ENCODE data around the gene BCL6. TPM values are rescaled to one million over a fixed set of nuclear protein-coding genes. Genes with fewer than 3 reads are reported as not detected.

Gene BCL6
- total and polyA plus RNA-seq, 2 of the 8 experiments (the other 6 are each of a cell fraction or from before 2014, with no cell fraction given) = 5.7 to 10.4 TPM

DNA sequence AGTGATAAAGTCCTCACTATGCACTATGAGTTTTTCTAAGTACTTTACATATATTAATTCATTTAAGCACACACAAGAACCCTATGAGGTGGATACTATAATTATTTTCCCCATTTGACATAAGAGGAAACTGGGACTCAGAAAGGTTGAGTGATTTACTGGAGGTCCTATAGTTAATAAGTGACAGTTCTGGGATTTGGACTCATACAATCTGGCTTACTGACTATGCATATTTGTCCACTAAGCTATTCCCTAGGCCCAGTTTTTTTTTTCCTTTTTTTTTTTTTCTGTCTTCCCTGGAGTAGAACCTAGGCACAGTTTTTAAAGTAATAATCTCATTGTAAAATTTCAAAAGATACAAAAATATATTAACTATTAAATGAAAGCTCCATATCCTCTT is 36.6 kb downstream of the BCL6 start:
- no peaks in the 10 kb centered on the region; a peak in 1 of 4 replicates for H3K9me3 ChIP-seq (ENCODE audit: insufficient read depth in 2 of 2, low read depth in 1 of 2, low read length in 1 of 2)
- no peak overlapping the region for H2BK20ac ChIP-seq (ENCODE audit: low read length)
- no peak overlapping the region for H2BK12ac ChIP-seq (ENCODE audit: low read depth, low read length)
- no peaks in the 10 kb centered on the region for H4K20me1 ChIP-seq (replicated peaks in 1 of 2; ENCODE audit: control insufficient read depth in 1 of 2, insufficient read depth in 2 of 2, low read length in 2 of 2)
- no peak overlapping the region for H2AK5ac ChIP-seq (ENCODE audit: low read depth, low read length)
- no peak overlapping the region for H4K8ac ChIP-seq (ENCODE audit: extremely low read depth, insufficient read depth, low read length)
- H2AFZ ChIP-seq (ENCODE audit: low read length) = no peak overlapping the region
- TF ChIP-seq BACH1 (IDR thresholded peaks at IDR 0.05; ENCODE audit: low read length) (no peak), POU5F1 (IDR thresholded peaks at IDR 0.05; ENCODE audit: low read depth, low read length) (no peak), TAF7 (optimal IDR thresholded peaks at IDR 0.05; ENCODE audit: borderline replicate concordance, low read depth, low read length) (no peak), JUN (IDR thresholded peaks at IDR 0.05; ENCODE audit: low read depth, low read length) (no peak), ZNF274 (IDR thresholded peaks at IDR 0.05; ENCODE audit: borderline replicate concordance, extremely low read depth, low read length) (no peak), GABPA (IDR thresholded peaks at IDR 0.05; ENCODE audit: borderline replicate concordance, insufficient read depth, low read length) (no peak), POLR2A (IDR thresholded peaks at IDR 0.05; ENCODE audit: control extremely low read depth in 1 of 2, low read depth in 2 of 2, low read length in 2 of 2) (no peak), RBBP5 (IDR thresholded peaks at IDR 0.05; ENCODE audit: borderline replicate concordance, low read depth, low read length) (no peak), SIRT6 (IDR thresholded peaks at IDR 0.05; ENCODE audit: low read length) (no peak), CHD1 (IDR thresholded peaks at IDR 0.05; ENCODE audit: low read depth, low read length) (no peak)
- H3K14ac ChIP-seq (ENCODE audit: insufficient read length) = no peak overlapping the region
- H3K23ac ChIP-seq (ENCODE audit: insufficient read length) = no peak overlapping the region
- H3K79me1 ChIP-seq (ENCODE audit: low read depth, low read length) = no peaks in the 10 kb centered on the region
- H3K18ac ChIP-seq (ENCODE audit: extremely low read depth, low read length) = no peak overlapping the region
- H3K56ac ChIP-seq (replicated peaks; ENCODE audit: insufficient read length, low read depth, low read length) = no peak overlapping the region
- POLR2A ChIA-PET (ENCODE audit: partially characterized antibody) = interaction anchor here (2.0 kb wide), 1 partner anchor 389 kb away, joined by 5 read pairs; no protein-coding TSS in a partner anchor
- H3K27ac ChIP-seq (ENCODE audit: low read depth, low read length) = no peak overlapping the region
- no peaks in the 10 kb centered on the region for H3K4me1 ChIP-seq (replicated peaks in 1 of 4; ENCODE audit: control insufficient read depth in 3 of 4, insufficient read depth in 4 of 4, low read length in 3 of 4)
- no peaks in the 10 kb centered on the region for H3K27me3 ChIP-seq (replicated peaks in 1 of 4; ENCODE audit: control insufficient read depth in 3 of 4, extremely low read depth in 1 of 4, insufficient read depth in 3 of 4, low read length in 3 of 4)
- no peak overlapping the region for H3K9ac ChIP-seq (replicated peaks in 1 of 4; ENCODE audit: extremely low read depth in 1 of 4, low read depth in 3 of 4, low read length in 3 of 4)
- H2BK15ac ChIP-seq (ENCODE audit: low read length) = no peak overlapping the region
- no peaks in the 10 kb centered on the region for H3K36me3 ChIP-seq (ENCODE audit: control insufficient read depth in 2 of 4, insufficient read depth in 4 of 4, low read length in 3 of 4)
- H4K91ac ChIP-seq (replicated peaks; ENCODE audit: insufficient read length, low read length) = no peak overlapping the region
- FAIRE-seq (no peak), DNase-seq (ENCODE audit: low read depth in 1 of 2, low spot score in 2 of 2) (no peak)
- CTCF ChIA-PET (ENCODE audit: partially characterized antibody) = interaction anchor here (0.6 to 23.0 kb wide), 12 partner anchors 8 to 910 kb away, joined by 3 to 280 read pairs (median 6); no protein-coding TSS in a partner anchor
- 0 out of 2 replicates have a peak, but pooled peaks cover 2% of the 10 kb centered on the region for H3K23me2 ChIP-seq (ENCODE audit: low read depth, low read length)
- no peak overlapping the region for H2BK120ac ChIP-seq (replicated peaks; ENCODE audit: low read depth, low read length)
- H3K79me2 ChIP-seq (ENCODE audit: control insufficient read depth in 1 of 2, insufficient read depth in 2 of 2, low read length in 2 of 2) = no peaks in the 10 kb centered on the region
- H3K4ac ChIP-seq (replicated peaks; ENCODE audit: insufficient read length, low read depth, low read length) = no peak overlapping the region
- H2BK5ac ChIP-seq (ENCODE audit: low read depth, low read length) = no peak overlapping the region
- no peak overlapping the region for H3K4me3 ChIP-seq (ENCODE audit: extremely low read depth in 1 of 4, insufficient read depth in 2 of 4, low read depth in 3 of 4, low read length in 4 of 4)
- H4K5ac ChIP-seq (ENCODE audit: insufficient read length, low read depth, low read length) = no peak overlapping the region
- H3K4me2 ChIP-seq (ENCODE audit: insufficient read depth in 1 of 2, low read depth in 2 of 2, low read length in 2 of 2) = no peak overlapping the region
